Adrenal gland (tissue), 5 donors: ENCODE data around the gene EFNA2.

Source experiments
- POLR2A ChIP-seq, 2 donors: fragments of 450-650 bp; IDR thresholded peaks; one replicate each; pipeline ENCODE4 v1.6.1; 2017; ENCODE audit warnings: antibody characterized with exemption in 2 of 2, mild to moderate bottlenecking in 2 of 2, moderate library complexity in 1 of 2
- TF ChIP-seq, protein P1 (sequence below), 6 experiments: fragments of 450-650 bp in 4 of 6; fragments of 200-600 bp in 2 of 6; sonication (generic) in 1 of 6; IDR thresholded peaks; 1 replicate in 5 of 6; 2 replicates in 1 of 6; pipeline versions ENCODE4 v1.5.1 to v1.8.0; 2016 to 2021; ENCODE audit warnings: antibody characterized with exemption in 6 of 6, mild to moderate bottlenecking in 2 of 6, moderate library complexity in 1 of 6
- donor health status: DM: no; HTN: no; CAD: no.

- no peak for TF ChIP-seq POLR2A (IDR thresholded peaks at IDR 0.05)
- TF ChIP-seq, protein P1, sequence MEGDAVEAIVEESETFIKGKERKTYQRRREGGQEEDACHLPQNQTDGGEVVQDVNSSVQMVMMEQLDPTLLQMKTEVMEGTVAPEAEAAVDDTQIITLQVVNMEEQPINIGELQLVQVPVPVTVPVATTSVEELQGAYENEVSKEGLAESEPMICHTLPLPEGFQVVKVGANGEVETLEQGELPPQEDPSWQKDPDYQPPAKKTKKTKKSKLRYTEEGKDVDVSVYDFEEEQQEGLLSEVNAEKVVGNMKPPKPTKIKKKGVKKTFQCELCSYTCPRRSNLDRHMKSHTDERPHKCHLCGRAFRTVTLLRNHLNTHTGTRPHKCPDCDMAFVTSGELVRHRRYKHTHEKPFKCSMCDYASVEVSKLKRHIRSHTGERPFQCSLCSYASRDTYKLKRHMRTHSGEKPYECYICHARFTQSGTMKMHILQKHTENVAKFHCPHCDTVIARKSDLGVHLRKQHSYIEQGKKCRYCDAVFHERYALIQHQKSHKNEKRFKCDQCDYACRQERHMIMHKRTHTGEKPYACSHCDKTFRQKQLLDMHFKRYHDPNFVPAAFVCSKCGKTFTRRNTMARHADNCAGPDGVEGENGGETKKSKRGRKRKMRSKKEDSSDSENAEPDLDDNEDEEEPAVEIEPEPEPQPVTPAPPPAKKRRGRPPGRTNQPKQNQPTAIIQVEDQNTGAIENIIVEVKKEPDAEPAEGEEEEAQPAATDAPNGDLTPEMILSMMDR (IDR thresholded peaks at IDR 0.05) = no peak
Observed at GRCh38 chr19:1282588-1283206, 3.0 kb upstream of the EFNA2 start.
